GM12875 (cell line): ENCODE results near the gene ACTN1.

Experiments
- H3K4me3 ChIP-seq: one replicate; pipeline ENCODE4 v1.5.1; 2011; ENCODE audit warnings: low read depth, low read length, control low read depth
- TF ChIP-seq, protein P1 (sequence below): IDR thresholded peaks from 2 replicates; pipeline ENCODE4 v1.5.1; 2011; ENCODE audit warnings: low read depth, mild to moderate bottlenecking, control low read depth, inconsistent platforms, low read length, moderate library complexity, borderline replicate concordance; ENCODE audit not compliant: insufficient read depth

The ACTN1 gene

DNA sequence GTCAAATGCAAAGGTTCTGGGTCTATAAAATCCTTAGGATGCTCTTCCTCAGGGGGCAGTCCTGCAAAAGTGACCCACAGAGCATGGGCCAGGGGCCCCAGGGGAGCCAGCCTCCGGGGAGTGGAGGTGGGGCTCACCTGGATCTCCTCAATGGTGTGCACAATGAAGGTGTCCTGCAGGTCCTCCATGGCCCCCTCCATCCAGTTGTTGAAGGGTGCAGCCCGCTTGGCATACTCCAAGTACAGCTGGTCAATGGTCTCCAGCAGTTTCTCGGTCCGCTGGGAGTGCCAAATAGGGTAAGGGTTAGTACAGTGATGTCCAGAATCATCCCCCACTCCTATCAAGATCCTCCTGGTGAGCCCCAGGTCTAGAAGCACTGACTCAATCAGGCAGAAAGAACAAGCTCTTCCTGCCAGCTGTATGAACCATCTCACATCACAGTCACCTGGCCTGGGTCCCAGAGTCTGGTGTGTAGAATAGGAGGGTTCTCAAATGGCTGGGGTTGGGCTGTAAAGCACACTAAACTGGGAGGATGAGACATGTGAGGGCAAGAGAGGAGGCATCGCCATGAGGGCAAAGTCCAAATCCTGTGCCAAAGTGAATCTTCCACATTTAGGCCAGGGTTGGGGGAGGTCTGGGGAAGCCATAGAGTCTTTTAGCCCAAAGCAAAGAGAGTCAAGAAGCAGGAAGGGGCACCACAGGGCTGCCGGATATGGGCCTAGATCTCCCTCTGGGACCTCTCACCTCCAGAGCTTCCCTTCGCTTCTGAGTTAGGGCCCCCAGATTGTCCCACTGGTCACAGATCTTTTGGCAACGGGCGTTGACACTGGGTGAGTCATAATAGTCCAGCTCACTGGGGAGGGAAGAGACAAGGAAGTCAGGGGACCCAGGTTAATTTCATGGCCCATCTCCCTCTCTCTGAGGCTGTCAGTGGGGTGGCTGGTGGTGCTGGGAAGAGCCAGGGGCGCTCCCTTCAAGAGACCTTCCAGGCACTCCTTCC is 94.8 kb downstream of the ACTN1 start:
- TF ChIP-seq, protein P1, sequence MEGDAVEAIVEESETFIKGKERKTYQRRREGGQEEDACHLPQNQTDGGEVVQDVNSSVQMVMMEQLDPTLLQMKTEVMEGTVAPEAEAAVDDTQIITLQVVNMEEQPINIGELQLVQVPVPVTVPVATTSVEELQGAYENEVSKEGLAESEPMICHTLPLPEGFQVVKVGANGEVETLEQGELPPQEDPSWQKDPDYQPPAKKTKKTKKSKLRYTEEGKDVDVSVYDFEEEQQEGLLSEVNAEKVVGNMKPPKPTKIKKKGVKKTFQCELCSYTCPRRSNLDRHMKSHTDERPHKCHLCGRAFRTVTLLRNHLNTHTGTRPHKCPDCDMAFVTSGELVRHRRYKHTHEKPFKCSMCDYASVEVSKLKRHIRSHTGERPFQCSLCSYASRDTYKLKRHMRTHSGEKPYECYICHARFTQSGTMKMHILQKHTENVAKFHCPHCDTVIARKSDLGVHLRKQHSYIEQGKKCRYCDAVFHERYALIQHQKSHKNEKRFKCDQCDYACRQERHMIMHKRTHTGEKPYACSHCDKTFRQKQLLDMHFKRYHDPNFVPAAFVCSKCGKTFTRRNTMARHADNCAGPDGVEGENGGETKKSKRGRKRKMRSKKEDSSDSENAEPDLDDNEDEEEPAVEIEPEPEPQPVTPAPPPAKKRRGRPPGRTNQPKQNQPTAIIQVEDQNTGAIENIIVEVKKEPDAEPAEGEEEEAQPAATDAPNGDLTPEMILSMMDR, result no peak
- no peak overlapping the region for H3K4me3 ChIP-seq

DNA sequence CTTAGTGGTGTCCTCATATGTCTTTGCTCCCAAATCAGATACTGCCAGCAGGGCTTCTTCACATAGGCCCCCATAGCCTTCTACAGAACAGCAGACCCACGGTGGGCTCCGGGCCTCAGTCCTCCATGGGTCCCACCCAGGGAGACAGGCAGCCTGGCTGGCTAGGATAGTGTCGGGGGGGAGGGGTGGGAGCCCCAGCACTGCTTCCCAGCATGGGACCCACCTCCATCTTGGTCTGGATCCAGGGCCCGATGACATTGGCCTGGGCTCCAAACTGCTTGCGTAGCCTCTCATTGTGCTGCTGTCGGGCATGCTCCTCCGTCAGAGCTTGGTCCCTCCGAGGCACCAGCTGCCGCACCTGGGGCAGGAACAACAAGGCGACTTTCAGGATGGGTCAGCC is 96.9 kb downstream of the ACTN1 start:
- TF ChIP-seq, protein P1, result no peak
- no peak overlapping the region for H3K4me3 ChIP-seq

DNA sequence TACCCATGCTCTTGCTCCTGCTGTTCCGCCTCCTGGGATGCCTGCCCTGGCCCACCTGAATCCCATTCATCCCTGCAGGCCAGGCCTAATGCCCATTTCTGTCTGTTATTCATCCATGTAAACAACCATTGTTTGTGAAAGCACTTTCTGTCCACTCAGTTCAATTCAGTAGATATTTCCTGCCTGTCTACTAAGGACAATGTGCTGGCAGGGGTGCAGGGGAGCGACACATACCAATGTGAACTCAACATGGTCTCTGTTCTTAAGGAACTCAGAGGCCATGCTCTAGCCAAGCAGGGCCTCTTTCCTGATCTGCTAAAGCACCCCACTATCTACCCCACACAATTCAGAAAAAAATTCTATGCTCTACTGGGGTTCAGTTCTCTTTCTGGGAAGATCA is 97.7 kb downstream of the ACTN1 start:
- no peak overlapping the region for H3K4me3 ChIP-seq
- TF ChIP-seq, protein P1, result no peak

DNA sequence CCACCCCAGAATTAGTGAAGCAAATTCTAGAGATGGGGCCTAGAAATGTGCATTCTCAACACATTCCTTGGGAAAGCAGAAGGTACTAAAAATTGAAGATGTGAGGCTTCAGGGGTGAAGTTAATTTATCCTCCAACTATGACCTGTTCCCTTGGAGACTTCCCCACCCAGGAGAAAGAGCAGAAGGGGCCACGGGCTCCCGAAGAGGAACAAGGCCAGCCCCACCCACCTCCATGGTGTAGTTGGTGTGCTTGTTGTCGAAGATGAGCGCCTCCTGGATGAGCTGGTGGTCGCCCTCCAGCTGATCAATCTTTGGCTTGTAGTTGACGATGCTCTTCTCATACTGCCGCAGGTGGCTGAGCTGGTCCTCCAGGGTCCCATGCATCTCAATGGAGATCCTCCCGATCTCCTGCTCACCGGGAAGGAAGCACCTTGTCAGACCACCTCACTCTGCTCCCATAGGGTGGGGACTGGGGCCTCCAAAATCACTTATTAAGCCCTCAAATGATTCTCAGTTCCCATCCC is 98.5 kb downstream of the ACTN1 start:
- TF ChIP-seq, protein P1, result no peak
- no peak overlapping the region for H3K4me3 ChIP-seq

DNA sequence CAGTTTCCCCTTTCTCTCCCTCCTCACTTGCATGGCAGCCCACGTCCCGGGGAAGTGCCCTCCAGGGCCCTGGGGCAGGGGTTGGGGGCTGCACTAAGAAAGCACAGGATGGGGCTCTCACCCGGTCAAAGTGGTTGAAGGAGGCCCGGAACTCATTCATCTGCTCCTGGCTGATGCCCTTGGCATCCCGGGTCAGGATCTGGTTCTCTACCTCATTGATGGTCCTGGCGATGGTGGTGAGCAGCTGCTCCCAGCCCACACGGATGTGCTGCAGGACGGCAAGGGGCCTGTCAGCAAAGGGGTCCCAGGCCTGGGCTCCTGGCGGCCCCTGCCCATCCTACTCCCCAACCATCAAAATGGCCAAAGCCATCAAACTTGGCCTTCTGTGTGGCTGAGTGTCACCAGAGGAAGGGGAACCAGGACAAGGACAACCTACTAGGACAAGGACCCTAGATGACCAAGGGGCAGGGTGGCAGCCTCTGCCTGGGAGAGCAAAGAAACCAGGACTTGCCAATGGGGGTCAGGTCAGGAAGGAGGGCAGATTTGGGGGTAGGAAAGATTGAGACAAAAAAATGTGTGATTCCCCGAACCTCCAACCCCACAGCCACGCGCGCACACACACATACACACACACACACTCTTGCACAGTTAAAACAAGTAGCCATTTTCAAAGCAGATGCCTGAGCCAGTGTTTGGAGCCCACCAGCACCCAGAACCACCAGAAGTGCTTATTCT is 99.1 kb downstream of the ACTN1 start:
- no peak overlapping the region for H3K4me3 ChIP-seq
- TF ChIP-seq, protein P1, result no peak

DNA sequence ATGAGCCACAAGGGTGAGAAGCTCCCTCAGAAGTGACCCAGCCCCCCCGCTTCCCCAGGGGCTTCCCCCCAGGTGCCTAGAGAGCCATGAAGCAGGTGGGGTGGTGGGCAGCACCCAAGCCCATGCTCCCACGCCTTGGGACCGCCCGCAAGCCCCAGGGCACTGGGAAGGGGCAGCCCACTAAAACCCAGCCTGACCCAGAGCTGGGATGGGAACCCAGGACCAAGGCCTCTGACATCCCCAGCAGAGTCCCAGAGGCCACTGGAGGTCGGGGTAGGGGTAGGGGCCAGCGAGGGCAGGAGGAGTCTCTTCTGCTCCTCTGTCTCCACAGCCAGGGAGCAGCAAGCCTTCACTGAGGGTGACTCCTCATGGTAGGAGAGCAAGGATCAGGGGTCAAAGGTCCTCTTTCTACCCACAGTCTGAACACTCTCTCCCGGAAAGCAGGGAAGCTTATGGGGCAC is 99.8 kb downstream of the ACTN1 start:
- TF ChIP-seq, protein P1, result no peak
- H3K4me3 ChIP-seq, result no peak overlapping the region

DNA sequence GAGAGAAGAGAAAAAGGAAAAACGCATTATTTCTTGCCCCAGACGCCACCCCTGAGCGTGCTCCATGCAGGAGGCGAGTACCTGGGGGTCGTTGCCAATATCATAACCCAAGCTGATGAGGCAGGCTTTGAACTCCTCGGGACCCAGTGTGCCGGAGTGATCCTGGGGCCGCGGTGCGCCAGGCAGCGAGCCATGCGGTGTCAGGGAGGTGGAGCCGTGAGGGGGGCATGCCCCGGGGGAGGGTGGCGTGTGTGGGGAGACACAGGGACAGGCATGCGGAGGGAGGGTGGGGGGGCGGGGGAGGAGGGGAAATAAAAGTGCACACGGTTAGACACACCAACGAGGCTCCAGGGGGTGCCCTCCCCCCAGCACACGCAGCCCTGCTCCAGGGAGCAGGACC is 100.2 kb downstream of the ACTN1 start:
- TF ChIP-seq, protein P1, result no peak
- H3K4me3 ChIP-seq, result no peak overlapping the region
